Measurements from ENCODE around the gene ZFHX2.
A peak's percentile ranks its signal among the peaks of the same experiment; 100 is the strongest.
"Not testable (repeated sequence)": the region's sequence is repeated elsewhere in the genome, so short reads cannot be mapped to it uniquely, and the experiment has no call there.

ZFHX2 gene

GRCh38 chr14:23551266-23552028 lies at the start of gene ZFHX2:
Gene ZFHX2 (minus strand): TSS chr14:23551765. CDS start chr14:23535325, 16,440 bp downstream.
- DNase-seq = peak; percentile 76

- no peak for DNase-seq
Measured at GRCh38 chr14:23600806-23601205, 49.2 kb upstream of the ZFHX2 start.

- no peak for DNase-seq
Measured at GRCh38 chr14:23600322-23600707, 48.8 kb upstream of the ZFHX2 start.

GRCh38 chr14:23594191-23594590 lies 42.6 kb upstream of the ZFHX2 start:
- not testable (repeated sequence) for DNase-seq

- DNase-seq = no peak
Measured at GRCh38 chr14:23590198-23590597, 38.6 kb upstream of the ZFHX2 start.

- DNase-seq = no peak
Measured at GRCh38 chr14:23589606-23590005, 38.0 kb upstream of the ZFHX2 start.

- DNase-seq = peak; percentile 80
Measured at GRCh38 chr14:23588884-23589598, 37.5 kb upstream of the ZFHX2 start.

- DNase-seq = not testable (repeated sequence)
Measured at GRCh38 chr14:23584527-23585203, 33.1 kb upstream of the ZFHX2 start.

GRCh38 chr14:23583761-23584526 lies 32.4 kb upstream of the ZFHX2 start:
- DNase-seq = not testable (repeated sequence)

- DNase-seq = no peak
Measured at GRCh38 chr14:23582906-23583760, 31.6 kb upstream of the ZFHX2 start.

- no peak for DNase-seq
Measured at GRCh38 chr14:23580948-23581281, 29.4 kb upstream of the ZFHX2 start.

- DNase-seq = no peak
Measured at GRCh38 chr14:23580152-23580926, 28.8 kb upstream of the ZFHX2 start.

- DNase-seq = no peak
Measured at GRCh38 chr14:23579739-23580138, 28.2 kb upstream of the ZFHX2 start.

GRCh38 chr14:23579311-23579630 lies 27.7 kb upstream of the ZFHX2 start:
- no peak for DNase-seq

- DNase-seq = no peak
Measured at GRCh38 chr14:23578560-23579310, 27.2 kb upstream of the ZFHX2 start, which contains the start of gene JPH4. Gene JPH4 (minus strand): TSS chr14:23578790. CDS start chr14:23577453, 1,337 bp downstream.

- no peak for DNase-seq
Measured at GRCh38 chr14:23577710-23578392, 26.3 kb upstream of the ZFHX2 start.

- no peak for DNase-seq
Measured at GRCh38 chr14:23577004-23577681, 25.6 kb upstream of the ZFHX2 start.

- no peak for DNase-seq
Measured at GRCh38 chr14:23573384-23574015, 21.9 kb upstream of the ZFHX2 start.

- DNase-seq = no peak
Measured at GRCh38 chr14:23572836-23573235, 21.3 kb upstream of the ZFHX2 start.

Measured in activated T-cell treated with anti-CD3 and anti-CD28 coated beads, Interleukin-2, amount 50 U/mL, for 1 hour (primary cell).